Esophagus muscularis mucosa (tissue), 4 donors: Measurements from ENCODE around the gene SH2D3A. TPM values are rescaled to one million over a fixed set of nuclear protein-coding genes. Genes with fewer than 3 reads are reported as not detected.

Experiments
- DNase-seq: peaks from one replicate; pipeline ENCODE4 v3.0.0-alpha.2; 2017; ENCODE audit errors: extremely low spot score
- H3K27ac ChIP-seq, 4 donors: fragments of 200-600 bp; sonication (generic); replicated peaks in 1 of 4; 1 replicate in 3 of 4; 2 replicates in 1 of 4; pipeline ENCODE4 v1.5.1; 2016 to 2019; ENCODE audit warnings: mild to moderate bottlenecking in 1 of 4
- H3K27me3 ChIP-seq, 4 donors: fragments of 200-600 bp; sonication (generic); one replicate each; pipeline versions ENCODE4 v1.5.1 to v1.6.0; 2016 to 2019
- H3K36me3 ChIP-seq, 4 donors: fragments of 200-600 bp; sonication (generic); one replicate each; pipeline ENCODE4 v1.5.1; 2016 to 2019
- H3K4me1 ChIP-seq, 4 donors: fragments of 200-600 bp; sonication (generic); one replicate each; pipeline ENCODE4 v1.5.1; 2016 to 2019
- H3K4me3 ChIP-seq, 4 donors: fragments of 200-600 bp; sonication (generic); 1 replicate in 2 of 4; 2 replicates in 2 of 4; pipeline ENCODE4 v1.5.1; 2016 to 2019; ENCODE audit warnings: mild to moderate bottlenecking in 4 of 4, moderate library complexity in 1 of 4
- H3K9me3 ChIP-seq, 4 donors: fragments of 200-600 bp; sonication (generic); 1 replicate in 3 of 4; 2 replicates in 1 of 4; pipeline ENCODE4 v1.5.1; 2016 to 2019
- EP300 ChIP-seq: sonication (generic); formaldehyde crosslinking; IDR thresholded peaks from one replicate; pipeline ENCODE4 v1.6.1; 2017; ENCODE audit warnings: antibody characterized with exemption
- POLR2A ChIP-seq: fragments of 450-650 bp; IDR thresholded peaks from one replicate; pipeline ENCODE4 v1.6.1; 2017; ENCODE audit warnings: antibody characterized with exemption, moderate library complexity, mild to moderate bottlenecking, low read depth
- POLR2AphosphoS5 ChIP-seq, 2 donors: sonication (generic); formaldehyde crosslinking; IDR thresholded peaks; one replicate each; pipeline ENCODE4 v1.6.1; 2017; ENCODE audit warnings: antibody characterized with exemption in 2 of 2
- WGBS: methylation state at CpG from one replicate; pipeline ENCODE4 v1.1.5; 2018; 5-methylcytosine and 5-hydroxymethylcytosine counted together
- intact Hi-C: fragments of 100-400 bp; cut with DNase I; formaldehyde crosslinking; loops from one replicate; pipeline ENCODE4 v1.15.1; 2023
- total RNA-seq, 4 donors: library from RNA; depleted of rRNA; stranded (reverse); fragments of >200 nt; gene quantifications; one replicate each; pipeline versions ENCODE4 v1.1.0 to v1.2.1, GENCODE V29; 2016
- TF ChIP-seq, protein P1 (sequence below), 3 experiments: fragments of 200-600 bp in 2 of 3; fragments of 450-650 bp in 1 of 3; sonication (generic) in 2 of 3; IDR thresholded peaks; one replicate each; pipeline ENCODE4 v1.5.1; 2017 to 2019; ENCODE audit warnings: antibody characterized with exemption in 3 of 3, mild to moderate bottlenecking in 2 of 3, moderate library complexity in 1 of 3

The SH2D3A gene
- total RNA-seq, 4 donors from 2014 or later: 0.33 to 0.34 TPM; not detected in 2

DNA sequence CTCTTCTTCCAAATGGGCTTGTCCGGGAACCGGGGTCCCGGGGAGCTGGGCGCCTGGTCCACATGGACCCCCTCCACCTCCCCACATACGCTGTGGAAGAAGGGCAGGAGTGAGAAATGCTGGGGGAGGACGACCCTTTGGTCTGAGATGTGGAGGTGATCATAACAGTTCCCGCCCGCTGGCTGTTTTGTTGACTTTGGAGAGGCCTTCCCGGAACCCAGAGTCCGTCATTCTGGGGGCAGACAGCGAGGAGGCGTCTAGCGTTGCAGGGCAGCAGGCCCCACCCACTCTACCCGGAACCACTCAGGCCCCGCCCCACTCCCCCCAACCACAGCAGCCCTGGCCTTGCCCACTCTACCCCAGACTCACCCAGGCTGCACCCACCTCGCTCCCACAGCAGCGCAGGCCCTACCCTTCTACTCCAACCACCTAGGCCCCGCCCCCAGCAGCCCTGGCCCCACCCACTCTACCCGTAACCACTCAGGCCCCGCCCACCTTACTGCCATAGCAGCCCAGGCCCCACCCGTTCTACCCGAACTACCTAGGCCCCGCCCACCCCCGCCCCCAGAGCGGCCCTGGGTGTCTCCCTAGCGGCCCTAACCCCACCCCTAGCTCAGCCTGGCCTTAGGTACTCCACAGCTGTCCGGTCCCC is 37.0 kb downstream of the SH2D3A start:
- intact Hi-C loops: loop anchor here (10.0 kb wide), 1 partner anchor 95 kb away; no protein-coding TSS in a partner anchor
- WGBS: 62% methylated on average over 19 of the region's 27 CpGs
- Histone ChIP-seq H3K27me3 (peaks cover 0 to 15% (median 0%) of the 10 kb centered on the region in 4 donors), H3K4me3 (peak overlapping the region in 1 of 4 donors; percentile 30), H3K27ac (peak overlapping the region in 2 of 4 donors; percentile 17 to 58), H3K36me3 (peaks cover 18 to 50% (median 39%) of the 10 kb centered on the region in 4 donors), H3K9me3 (no peaks in the 10 kb centered on the region), H3K4me1 (peaks cover 1 to 18% (median 11%) of the 10 kb centered on the region in 4 donors)
- DNase-seq: peak; percentile 93
- TF ChIP-seq, protein P1, sequence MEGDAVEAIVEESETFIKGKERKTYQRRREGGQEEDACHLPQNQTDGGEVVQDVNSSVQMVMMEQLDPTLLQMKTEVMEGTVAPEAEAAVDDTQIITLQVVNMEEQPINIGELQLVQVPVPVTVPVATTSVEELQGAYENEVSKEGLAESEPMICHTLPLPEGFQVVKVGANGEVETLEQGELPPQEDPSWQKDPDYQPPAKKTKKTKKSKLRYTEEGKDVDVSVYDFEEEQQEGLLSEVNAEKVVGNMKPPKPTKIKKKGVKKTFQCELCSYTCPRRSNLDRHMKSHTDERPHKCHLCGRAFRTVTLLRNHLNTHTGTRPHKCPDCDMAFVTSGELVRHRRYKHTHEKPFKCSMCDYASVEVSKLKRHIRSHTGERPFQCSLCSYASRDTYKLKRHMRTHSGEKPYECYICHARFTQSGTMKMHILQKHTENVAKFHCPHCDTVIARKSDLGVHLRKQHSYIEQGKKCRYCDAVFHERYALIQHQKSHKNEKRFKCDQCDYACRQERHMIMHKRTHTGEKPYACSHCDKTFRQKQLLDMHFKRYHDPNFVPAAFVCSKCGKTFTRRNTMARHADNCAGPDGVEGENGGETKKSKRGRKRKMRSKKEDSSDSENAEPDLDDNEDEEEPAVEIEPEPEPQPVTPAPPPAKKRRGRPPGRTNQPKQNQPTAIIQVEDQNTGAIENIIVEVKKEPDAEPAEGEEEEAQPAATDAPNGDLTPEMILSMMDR (IDR thresholded peaks at IDR 0.05): no peak
- TF ChIP-seq POLR2A (no peak), POLR2AphosphoS5 (IDR thresholded peaks at IDR 0.05) (no peak), EP300 (no peak)

DNA sequence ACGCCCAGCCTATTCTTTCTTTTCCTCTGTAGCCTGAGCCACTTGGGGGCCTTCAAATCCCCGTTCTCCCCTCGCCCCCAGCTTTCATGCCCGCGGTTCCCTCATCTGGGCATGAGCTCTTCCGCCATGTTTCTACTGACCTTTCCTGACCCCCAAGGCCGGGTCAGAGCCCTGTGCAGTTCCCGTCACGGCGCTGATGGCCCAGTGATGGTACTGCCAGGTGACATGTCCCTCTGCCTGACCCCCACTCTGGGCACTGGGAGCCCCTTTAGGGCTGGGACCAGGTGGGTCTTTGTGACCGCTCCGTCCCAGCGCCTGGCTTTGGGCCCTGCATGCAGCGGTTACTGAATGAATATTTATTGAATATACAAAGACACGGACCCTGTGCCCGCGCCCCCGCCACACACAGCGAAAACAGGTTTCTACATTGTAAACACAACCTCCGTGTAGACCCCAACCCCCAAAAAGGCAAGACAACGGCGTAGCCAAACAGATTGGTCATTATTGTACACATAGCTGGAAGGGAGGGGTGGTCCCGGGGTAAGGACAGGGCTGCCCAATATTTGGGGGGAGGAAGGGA is 37.6 kb downstream of the SH2D3A start:
- no peaks in the 10 kb centered on the region for H3K9me3 ChIP-seq
- DNase-seq: no peak
- 88% methylated on average over 22 of the region's 23 CpGs for WGBS
- H3K36me3 ChIP-seq: peaks cover 18 to 50% (median 39%) of the 10 kb centered on the region in 4 donors
- TF ChIP-seq POLR2A (no peak), POLR2AphosphoS5 (IDR thresholded peaks at IDR 0.05) (no peak), EP300 (no peak)
- TF ChIP-seq, protein P1 (IDR thresholded peaks at IDR 0.05): no peak
- intact Hi-C loops: loop anchor here (10.0 kb wide), 1 partner anchor 95 kb away; no protein-coding TSS in a partner anchor
- peaks cover 0 to 14% (median 8%) of the 10 kb centered on the region in 4 donors for H3K4me1 ChIP-seq
- H3K27me3 ChIP-seq: peaks cover 0 to 18% (median 0%) of the 10 kb centered on the region in 4 donors
- peak overlapping the region in 1 of 4 donors; percentile 58 for H3K27ac ChIP-seq
- peak overlapping the region in 1 of 4 donors; percentile 30 for H3K4me3 ChIP-seq

DNA sequence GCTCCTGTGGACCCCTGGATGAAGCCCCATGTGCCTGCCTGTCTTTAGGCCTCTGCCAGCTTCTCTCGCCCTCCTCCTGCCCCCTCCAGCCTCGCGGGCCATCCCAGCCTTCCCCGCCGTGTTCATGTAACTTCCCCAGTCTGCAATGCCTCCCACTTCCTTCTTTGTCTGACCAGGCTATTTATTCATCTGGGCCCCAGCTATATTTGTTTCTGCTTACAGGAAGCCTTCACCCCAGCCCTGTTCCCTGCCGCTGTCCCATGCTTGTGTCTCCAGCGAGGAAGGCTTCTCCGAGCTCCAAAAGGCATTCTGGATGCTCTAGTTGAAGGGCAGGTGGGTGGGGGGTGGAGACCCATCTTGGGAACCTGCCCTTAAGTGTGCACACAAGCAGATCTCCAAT is 38.9 kb downstream of the SH2D3A start:
- DNase-seq: no peak
- Histone ChIP-seq H3K4me3 (no peak overlapping the region), H3K4me1 (peaks cover 0 to 15% (median 10%) of the 10 kb centered on the region in 4 donors), H3K27me3 (peaks cover 0 to 18% (median 0%) of the 10 kb centered on the region in 4 donors), H3K27ac (no peak overlapping the region), H3K36me3 (peaks cover 18 to 39% (median 32%) of the 10 kb centered on the region in 4 donors), H3K9me3 (no peaks in the 10 kb centered on the region)
- TF ChIP-seq POLR2A (no peak), EP300 (no peak), POLR2AphosphoS5 (IDR thresholded peaks at IDR 0.05) (no peak)
- TF ChIP-seq, protein P1 (IDR thresholded peaks at IDR 0.05): no peak
- intact Hi-C loops: no loop called here
- 46% methylated on average over 8 of the region's 8 CpGs for WGBS

DNA sequence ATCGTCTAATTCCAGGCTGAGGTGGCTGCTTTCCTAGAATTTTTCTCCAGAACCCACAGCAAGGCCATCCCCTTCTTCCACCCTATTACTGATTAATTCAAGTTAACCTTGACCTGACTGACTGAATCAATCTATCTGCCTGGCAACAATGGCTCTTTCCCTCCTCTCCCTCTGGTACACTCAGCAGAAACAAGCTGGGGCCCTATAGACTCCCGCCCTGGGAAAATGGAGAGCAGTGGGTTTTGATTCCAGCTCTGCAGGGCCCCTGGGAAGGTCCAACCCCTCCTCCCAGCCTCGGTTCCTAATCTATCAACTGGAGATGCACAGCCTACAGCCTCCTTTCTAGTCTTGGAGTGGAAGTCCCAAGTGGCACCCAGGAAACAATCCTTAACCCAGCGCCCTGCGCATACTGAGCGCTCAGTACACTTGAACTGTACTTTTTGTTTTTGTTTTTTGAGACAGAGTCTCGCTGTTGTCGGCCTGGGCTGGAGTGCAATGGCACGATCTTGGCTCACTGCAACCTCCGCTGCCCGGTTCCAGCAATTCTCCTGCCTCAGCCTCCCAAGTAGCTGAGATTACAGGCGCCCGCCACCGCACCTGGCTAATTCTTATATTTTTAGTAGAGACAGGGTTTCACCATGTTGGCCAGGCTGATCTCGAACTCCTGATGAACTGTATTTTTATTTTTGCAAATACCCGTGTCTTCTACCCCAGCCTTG is 41.6 kb downstream of the SH2D3A start:
- Histone ChIP-seq H3K36me3 (peaks cover 0 to 12% (median 5%) of the 10 kb centered on the region in 4 donors), H3K4me3 (no peak overlapping the region), H3K27ac (no peak overlapping the region), H3K9me3 (no peaks in the 10 kb centered on the region), H3K4me1 (peaks cover 0 to 29% (median 18%) of the 10 kb centered on the region in 4 donors), H3K27me3 (peaks cover 0 to 18% (median 0%) of the 10 kb centered on the region in 4 donors)
- WGBS: 85% methylated on average over 16 of the region's 16 CpGs
- TF ChIP-seq, protein P1 (IDR thresholded peaks at IDR 0.05): no peak
- TF ChIP-seq EP300 (no peak), POLR2A (no peak), POLR2AphosphoS5 (IDR thresholded peaks at IDR 0.05) (no peak)
- no peak for DNase-seq
- intact Hi-C loops: no loop called here
